HG03439 (cell line): ENCODE measurements around the gene TBC1D22A.

Experiments
- ATAC-seq: cut with Tn5 transposase; IDR thresholded peaks from one replicate; pipeline ENCODE4 v1.9.1; 2021; ENCODE audit warnings: mild to moderate bottlenecking, moderate library complexity; ENCODE audit not compliant: unreplicated experiment

The TBC1D22A gene

GRCh38 chr22:46945481-46945880 is 183.0 kb downstream of the TBC1D22A start:
- ATAC-seq, result no peak

GRCh38 chr22:46946383-46946962 is 184.0 kb downstream of the TBC1D22A start:
- no peak for ATAC-seq

- ATAC-seq, result no peak
These were observed 185.2 kb downstream of the TBC1D22A start for GRCh38 chr22:46947516-46948257.

- no peak for ATAC-seq
These were observed 186.1 kb downstream of the TBC1D22A start for GRCh38 chr22:46948411-46949144.

DNA sequence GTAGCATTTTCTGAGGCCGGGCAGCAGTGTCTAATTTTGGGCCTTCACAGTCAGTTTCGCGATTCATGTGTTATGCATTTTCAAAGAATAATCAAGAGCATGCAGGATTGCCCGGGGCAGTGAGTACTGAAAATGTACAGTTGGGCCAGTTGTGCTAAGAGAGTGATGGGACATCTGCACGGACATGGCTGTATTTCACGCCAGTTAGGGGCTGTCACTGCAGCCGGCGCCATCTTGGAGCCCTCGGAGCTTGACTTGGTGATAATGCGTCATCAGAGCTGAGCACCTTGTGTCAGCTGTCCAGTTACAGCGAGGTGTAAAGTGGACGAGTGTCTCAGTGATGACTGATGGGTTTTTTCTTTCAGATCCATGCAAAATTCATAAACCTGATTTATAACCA is 188.9 kb downstream of the TBC1D22A start:
- ATAC-seq, result no peak

GRCh38 chr22:46951973-46952372 is 189.5 kb downstream of the TBC1D22A start:
- no peak for ATAC-seq

- no peak for ATAC-seq
These were observed 191.7 kb downstream of the TBC1D22A start for GRCh38 chr22:46953968-46954765.

DNA sequence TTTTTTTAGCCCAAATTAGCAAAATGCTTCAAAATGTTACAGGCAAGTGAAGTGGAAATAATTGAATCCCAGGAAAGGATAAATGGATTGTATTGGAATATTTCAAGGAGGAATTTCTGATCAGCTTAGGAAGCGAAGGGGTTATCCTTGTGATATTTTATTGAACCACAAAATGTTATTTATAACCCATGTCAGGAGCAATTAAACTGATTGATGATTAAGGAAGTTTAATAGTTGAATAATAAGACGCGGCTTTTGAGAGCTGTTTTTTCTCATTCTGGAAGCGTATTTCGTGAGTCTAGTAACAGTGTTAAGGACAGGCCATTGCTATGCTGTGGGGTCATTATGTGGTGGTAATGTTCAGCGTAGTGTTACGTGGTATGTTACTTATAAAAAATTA is 192.3 kb downstream of the TBC1D22A start:
- ATAC-seq, result no peak

- ATAC-seq, result no peak
These were observed 194.2 kb downstream of the TBC1D22A start for GRCh38 chr22:46956498-46957215.

DNA sequence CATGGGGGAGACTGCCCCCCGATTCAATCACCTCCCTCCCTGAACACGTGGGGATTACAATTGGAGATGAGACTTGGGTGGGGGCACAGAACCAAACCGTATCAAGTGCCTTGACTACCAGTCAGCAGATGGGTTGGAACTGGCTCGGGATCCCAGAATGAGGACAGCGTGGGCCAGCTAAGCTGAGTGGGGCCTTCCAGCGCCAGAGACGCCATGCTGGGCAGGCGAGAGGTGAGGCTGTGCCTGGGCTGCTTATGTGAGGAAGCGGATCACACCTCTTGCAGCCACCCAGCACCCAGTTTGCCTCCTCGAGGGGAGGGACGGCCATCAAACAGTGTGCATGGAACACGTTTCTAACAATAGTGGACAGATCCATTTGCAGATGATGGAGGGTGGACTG is 195.1 kb downstream of the TBC1D22A start:
- no peak for ATAC-seq

DNA sequence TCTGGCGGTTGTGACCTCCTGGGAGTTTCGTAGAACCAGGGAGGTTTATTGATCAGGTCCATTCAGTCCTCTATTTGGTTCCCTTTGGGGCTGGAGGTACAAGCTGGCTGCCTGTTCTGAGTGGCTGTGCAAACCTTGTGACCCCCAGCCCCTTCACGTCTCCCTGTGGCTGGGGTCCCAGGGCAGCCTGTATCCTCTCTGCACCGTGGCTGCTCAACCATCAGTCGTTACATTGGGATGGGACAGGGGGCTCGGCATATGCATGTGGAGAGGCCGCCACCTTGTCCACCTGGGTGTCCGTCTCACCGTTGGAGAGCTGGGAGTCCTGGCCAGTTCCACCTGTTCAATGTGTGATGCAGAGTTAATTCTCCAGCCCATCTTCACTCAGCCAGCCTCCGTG is 195.7 kb downstream of the TBC1D22A start:
- ATAC-seq, result no peak

GRCh38 chr22:46958658-46959057 is 196.2 kb downstream of the TBC1D22A start:
- no peak for ATAC-seq

DNA sequence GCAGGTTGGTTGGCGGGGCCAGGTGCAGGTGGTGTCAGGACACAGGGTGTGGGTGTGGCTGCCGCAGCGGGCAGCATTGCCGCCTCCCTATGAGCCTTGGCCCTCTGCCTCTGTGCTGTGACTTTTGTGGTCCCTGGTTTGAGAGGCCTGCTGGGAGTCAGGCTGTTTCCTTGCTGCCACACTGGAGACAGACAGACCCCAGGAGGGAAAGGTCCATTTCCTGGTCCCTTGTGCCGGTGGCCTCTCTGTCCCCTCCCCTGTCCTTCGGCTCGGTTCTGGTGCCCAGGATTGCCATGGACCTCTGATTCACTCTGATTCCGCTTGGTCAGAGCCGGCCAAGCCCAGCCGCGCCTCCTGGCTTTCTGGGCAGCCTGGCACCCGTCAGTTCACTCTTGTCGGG is 196.9 kb downstream of the TBC1D22A start:
- no peak for ATAC-seq

- no peak for ATAC-seq
These were observed 199.3 kb downstream of the TBC1D22A start for GRCh38 chr22:46961591-46962295.

- ATAC-seq, result no peak
These were observed 200.0 kb downstream of the TBC1D22A start for GRCh38 chr22:46962406-46962805.

GRCh38 chr22:46963672-46964545 is 201.5 kb downstream of the TBC1D22A start:
- no peak for ATAC-seq

DNA sequence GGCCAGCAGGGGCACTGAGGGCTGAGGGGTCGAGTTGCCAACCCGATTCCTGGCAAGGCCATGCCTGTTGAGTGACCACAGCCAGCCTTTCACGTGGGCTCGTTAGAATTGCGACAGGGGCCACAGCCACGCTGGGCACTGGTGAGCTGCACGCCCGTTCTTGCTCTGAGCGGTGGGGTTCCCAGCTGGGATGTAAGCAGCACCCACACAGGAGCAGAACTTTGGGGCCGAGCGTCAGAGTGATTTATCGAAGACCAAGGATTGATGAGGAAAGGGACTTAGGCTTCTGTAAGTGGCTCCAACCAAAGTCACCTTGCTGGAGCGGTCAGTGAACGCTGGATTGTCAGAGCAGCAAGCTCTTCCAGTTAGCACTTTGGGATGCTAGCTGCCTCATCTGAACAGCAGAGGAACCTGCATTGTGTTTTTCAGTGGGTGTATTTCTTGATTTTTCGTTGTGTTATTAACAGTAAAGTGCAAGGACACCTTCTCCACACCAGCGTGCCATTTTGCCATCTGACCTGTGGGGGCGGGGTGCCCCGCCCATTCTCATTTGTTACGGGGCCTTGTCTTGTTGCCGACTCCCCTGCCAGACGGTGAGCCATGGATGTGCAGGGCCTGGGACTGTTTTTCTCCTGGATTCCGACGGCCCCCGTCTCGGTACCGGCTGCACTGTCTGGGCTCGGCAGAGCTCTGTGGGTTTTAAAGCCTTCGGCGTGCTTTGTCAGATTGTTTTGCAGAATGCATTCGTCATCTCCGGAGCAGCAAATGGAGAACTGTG is 202.5 kb downstream of the TBC1D22A start:
- no peak for ATAC-seq
